GM19043 (cell line): ENCODE measurements around the gene LAMB4.

Experiments used
- ATAC-seq: cut with Tn5 transposase; IDR thresholded peaks from one replicate; pipeline ENCODE4 v1.9.1; 2021; ENCODE audit warnings: low read depth; ENCODE audit not compliant: unreplicated experiment

Gene LAMB4

GRCh38 chr7:108000875-108001763 is 129.0 kb downstream of the LAMB4 start:
- ATAC-seq = no peak

DNA sequence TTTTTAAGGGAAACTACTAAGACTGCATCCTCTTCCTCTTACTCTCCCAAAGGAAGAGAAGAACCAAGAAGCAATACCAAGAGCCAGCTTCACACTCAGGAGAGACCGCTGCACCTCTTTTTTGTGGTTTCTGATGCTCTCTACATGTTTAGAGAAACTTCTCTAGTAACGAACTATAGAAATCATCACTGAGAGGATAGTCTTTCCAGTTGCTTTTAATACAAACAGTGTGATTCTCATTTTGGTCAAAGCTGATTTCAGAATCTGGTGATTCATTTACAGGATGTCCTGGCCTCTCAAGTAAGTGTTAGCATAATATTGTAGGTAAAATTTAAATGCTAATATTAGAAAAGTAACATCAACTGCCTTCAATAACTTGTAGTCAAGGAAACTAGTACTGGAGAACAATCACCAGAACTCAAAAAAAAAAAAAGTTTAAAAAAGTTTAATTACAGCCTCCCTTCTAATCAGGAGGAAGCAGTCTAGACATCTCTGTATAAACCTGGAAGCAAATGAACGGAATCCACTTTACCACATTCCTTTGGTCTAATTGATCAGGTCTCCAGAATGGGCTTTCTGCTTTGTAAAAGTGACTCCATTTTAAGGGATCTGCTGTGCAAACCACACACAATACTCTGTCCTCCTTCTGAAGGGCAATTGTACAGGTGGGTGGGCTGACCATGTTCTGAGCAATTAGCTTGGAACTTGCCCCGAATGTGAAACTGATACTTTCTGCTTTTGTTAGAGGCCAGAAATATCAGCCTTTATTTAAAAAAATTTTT is 130.2 kb downstream of the LAMB4 start:
- no peak for ATAC-seq

DNA sequence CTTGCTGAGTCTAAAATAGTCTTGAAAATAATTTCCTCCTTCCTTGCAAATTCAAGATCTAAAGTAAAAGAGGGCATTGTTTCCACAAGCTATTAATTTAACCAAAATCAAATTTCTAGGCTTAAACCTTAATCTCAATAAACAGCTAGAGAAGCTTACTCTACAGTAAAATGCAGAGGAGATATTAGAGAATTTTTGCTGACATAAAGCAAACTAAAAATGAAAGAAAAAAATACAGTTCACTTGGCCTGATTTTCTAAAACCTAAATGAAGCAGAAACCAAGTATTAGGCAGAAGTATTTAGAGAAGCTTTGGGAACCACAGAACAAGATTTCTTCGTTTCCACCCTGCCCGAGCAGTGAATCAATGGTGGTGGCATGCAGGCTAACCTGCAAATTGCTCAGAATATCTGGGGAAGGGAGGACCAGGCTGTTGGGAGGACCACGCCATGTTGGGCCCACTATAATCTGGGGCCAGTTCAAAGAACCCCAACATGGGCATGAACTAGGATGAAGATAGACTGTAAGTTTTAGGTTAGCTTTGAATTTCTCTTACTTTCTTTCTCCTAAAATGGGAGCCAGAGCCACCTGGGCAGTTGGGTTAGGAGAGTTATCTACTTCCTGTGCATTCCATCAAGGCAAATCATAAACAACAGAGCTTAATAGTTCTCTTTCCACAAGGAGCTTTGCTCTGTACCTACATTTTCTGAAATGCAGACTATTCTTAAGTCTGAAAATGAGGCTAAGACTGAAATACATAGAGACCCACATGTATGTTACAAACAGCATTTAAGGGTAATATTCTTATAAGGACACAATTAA is 131.3 kb downstream of the LAMB4 start:
- ATAC-seq = no peak

DNA sequence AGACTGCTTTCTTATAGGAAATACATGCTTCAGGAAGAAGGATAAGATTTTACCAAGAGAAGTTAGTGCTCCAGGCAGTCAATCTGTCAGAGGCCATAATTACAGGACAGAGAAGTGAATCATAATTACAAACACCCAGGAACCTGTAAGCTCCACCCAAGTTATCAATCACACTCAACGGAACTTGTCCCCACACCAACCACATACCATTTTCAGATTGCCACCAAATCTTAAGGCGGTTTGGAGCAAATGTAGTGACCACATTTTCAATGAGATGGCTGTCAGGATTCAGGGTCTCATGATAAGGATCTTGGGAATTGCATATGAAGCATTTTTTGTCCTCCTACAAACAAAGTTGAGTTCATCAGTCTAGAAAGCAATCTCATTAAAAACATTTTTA is 132.0 kb downstream of the LAMB4 start:
- ATAC-seq = no peak

GRCh38 chr7:107996072-107996882 is 133.9 kb downstream of the LAMB4 start:
- ATAC-seq = no peak

DNA sequence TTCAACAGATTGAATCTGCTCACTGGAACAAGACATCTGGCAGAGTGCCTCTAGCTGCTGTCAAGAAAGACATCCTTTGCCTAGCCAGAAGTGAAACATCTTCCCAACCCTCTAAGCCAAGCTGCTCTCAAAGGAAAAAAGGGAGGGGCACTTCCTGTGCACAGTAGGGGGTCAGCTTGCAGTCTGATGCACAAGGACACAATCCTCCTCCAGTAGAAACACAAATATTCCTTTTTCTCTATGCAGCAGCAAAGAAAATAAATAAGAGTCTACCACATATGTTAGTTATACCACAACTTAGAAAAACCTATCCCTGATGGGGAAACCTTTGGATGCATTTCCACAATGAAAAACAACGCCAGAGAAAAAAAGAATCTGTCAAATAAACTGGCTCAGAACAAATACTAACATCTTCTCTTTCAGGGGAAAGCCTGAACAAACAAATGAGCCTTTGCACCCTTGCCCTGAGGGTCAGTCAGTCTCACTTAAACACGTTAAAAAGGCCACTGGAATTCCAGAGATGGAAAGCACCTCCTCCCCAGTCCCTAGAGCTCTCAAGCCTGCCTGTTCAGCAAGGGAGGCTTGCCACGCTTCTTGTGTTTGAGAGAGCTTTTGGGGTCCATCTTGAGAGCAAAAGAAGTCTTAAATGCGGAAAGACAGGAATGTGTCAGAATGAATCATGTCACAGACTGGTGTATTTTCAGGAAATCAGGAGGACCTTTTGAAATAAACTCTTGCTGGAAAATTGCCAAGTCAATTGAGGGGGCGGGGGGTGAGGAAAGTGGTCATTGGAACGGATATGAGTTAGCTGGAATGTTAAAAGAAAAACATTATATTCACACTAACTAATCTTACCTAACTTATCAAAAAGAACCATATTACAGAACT is 134.7 kb downstream of the LAMB4 start:
- no peak for ATAC-seq

- no peak for ATAC-seq
These were observed 135.6 kb downstream of the LAMB4 start for GRCh38 chr7:107994421-107995030.

GRCh38 chr7:107993891-107994291 is 136.3 kb downstream of the LAMB4 start:
- ATAC-seq = no peak

DNA sequence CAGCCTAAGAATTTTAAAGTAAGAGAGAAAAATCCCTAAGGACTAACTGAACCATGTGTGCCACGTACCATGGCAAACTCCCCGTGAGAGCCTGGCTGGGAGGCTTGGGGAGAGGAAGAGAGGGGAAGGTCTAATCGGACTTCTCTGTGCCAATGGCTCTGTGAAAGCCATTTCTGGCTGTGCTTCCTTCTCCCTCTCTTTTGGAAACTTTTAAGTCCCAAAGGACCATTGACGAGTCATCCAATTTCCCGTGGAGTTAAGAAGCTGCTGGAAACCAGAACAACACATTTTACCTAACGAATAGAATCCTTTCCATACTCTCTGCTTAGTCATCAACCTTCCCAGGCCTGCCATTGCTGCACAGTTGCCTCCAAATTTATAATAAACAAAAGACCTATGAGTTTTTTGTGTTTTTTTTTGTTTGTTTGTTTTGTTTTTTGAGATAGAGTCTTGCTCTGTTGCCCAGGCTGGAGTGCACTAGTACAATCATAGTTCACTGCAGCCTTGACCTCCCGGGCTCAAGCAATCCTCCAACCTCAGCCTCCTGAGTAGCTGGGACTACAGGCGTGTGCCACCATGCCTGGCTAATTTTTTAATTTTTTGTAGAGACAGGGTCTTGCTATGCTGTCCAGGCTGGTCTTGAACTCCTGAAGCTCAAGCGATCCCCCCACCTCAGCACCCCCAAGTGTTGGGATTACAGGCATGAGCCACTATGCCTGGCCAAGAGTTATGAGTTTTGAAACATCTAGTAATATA is 140.4 kb downstream of the LAMB4 start:
- no peak for ATAC-seq

- ATAC-seq = no peak
These were observed 147.2 kb downstream of the LAMB4 start for GRCh38 chr7:107982918-107983389.

DNA sequence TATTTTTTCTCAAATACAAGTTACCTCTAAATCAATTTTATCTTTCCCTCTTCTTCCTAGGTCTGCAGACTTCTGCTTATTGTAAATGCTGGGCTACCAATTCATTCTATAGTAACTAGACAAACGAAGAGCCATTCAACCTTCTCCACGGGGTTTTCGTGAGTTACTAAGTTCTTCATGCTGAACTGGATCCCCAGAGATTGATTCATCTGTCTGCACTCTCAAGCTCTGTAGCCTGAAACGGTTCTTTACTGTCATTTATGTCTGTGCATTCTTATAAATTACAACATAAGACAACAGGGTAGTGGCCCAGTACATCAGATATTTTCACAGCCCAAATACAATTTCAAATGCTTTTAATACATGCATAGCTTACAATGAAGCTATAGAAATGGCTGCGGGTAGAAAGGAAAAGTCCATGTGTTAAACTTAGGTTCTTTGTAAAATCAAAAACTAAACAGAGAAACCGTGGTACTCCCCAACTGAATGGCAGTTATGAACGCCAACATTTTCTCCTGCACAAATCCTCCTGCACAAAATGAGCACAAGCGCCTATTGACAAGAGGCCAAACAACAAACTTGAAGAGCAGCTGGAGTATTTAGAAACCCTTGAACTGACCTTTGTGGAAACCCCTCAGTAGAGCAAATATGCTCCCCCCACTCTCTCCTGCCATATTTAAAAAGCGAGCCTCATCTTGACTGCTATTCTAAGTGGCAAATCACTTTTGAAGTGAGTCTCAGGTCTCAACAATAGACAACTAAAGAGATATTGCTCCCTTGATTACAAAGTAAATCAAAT is 147.9 kb downstream of the LAMB4 start:
- no peak for ATAC-seq

DNA sequence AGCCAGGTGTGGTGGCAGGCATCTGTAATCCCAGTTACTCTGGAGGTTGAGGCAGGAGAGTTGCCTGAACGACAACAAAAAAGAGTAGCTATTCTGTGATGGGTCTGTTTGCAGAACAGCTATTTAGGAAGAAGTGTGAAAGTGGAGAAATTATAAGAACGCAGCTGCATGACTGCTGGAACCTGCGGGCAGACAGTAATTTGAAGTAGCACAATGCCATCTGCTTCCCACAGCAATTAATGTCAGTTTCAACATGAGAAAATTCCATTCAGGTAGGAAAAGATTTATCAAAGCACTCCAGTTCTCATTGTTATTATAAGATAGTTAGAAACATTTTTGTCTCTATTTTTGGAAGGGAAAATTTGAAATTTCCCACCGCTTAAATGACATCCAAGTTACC is 148.7 kb downstream of the LAMB4 start:
- no peak for ATAC-seq

DNA sequence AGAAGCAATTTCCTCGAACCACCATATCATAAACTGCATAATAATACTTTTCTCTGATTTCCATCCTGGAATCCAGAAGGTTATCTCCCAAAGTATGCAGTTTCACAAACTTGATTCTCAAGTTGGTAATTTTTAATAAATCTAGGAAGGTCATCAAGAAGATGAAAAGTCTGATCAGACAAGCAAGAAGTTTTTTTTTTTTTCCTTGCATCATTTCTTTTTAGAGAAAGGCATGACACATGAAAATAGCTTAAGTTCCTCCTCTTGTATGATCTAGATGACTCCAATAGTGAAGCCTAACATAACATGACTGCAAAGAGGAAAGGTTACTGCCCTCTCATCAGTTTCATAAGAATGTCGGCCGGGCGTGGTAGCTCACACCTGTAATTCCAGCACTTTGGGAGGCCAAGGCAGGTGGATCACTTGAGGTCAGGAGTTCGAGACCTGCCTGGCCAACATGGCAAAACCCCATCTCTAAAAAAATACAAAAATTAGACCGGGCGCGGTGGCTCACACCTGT is 149.4 kb downstream of the LAMB4 start:
- no peak for ATAC-seq

DNA sequence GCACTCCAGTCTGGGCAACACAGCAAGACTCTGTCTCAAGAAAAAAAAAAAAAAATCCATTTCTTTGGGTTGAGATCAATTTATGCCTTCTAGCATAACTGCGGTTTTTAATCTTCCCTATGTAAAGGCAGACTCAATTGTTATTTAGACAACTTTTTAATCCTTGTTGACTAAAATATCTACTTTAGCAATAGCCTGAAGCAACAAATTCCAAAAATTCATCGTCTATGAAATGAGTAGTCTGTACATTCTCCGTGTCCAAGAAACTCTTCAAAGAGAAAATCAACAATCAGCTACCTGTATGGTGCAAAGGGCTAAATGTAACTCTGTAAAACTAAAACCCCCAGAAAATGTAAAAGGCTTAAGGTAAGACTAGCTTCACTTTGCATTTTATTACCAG is 150.0 kb downstream of the LAMB4 start:
- no peak for ATAC-seq

- ATAC-seq = no peak
These were observed 151.2 kb downstream of the LAMB4 start for GRCh38 chr7:107978815-107979408.

GRCh38 chr7:107977048-107977447 is 153.1 kb downstream of the LAMB4 start:
- no peak for ATAC-seq
